ENCODE results near the gene KLHL3. TPM values are rescaled to one million over a fixed set of nuclear protein-coding genes. Genes with fewer than 3 reads are reported as not detected.
A peak's percentile ranks its signal among the peaks of the same experiment; 100 is the strongest.

KLHL3 gene
- total RNA-seq, 4 donors from 2014 or later: 11.9 to 26.7 (median 17.9) TPM

DNA sequence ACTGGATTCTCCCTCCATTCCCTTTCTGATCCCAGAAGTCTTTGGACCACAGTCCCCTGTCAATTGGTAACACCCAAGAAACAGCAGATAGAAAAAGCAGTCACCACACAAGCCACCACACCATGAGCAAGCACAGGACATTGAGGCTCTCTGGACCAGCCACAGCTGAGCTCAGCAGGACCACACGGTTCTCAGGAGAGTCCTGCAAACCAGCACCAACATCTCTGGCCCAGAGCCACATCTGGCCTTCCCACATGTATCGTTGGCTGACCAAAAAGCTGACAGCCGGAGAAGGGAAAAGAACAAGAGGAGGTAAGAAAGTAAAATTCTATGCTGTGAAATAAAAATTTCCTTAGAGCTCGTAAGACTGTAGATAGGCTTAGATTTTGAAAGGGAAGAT, 56.7 kb downstream of the KLHL3 start:
- 74 to 85% methylated on average over 4 of the region's 4 CpGs for WGBS, 2 donors
- no peaks in the 10 kb centered on the region for H3K36me3 ChIP-seq
- no peak overlapping the region for H3K4me3 ChIP-seq (replicated peaks in 1 of 3)
- H3K9me3 ChIP-seq: no peaks in the 10 kb centered on the region
- no peaks in the 10 kb centered on the region for H3K4me1 ChIP-seq
- no peaks in the 10 kb centered on the region for H3K27me3 ChIP-seq
- no peak for TF ChIP-seq POLR2A (IDR thresholded peaks at IDR 0.05)
- no peak for TF ChIP-seq CTCF (IDR thresholded peaks at IDR 0.05)
- DNase-seq: no peak
- intact Hi-C loops (cut with DNase I): no loop called here
- no peak overlapping the region for H3K27ac ChIP-seq

DNA sequence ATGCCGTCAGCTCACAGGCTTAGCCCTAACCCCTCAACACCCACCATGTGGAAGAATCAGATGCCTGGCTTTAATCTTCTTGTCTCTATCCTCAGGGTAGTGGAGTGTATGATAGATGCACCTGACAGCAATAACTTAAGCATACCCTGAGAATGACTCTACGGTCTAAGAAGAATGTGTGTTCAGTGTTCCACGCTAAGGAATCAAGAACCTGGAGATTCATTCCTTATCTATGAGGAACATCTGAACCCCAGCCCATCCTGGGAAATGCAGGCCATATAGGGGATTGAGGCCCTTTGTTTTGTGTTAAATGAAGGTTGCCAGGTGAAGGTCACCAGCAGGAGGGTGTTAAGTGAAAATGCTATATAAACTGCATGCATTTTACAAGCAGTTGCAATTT, 63.0 kb downstream of the KLHL3 start:
- no peaks in the 10 kb centered on the region for H3K27me3 ChIP-seq
- intact Hi-C loops (cut with DNase I): no loop called here
- H3K36me3 ChIP-seq: no peaks in the 10 kb centered on the region
- WGBS, 2 donors: 55 to 66% methylated on average over 3 of the region's 3 CpGs
- peak overlapping the region; percentile 73 to 84 (median 74) for H3K27ac ChIP-seq
- TF ChIP-seq CTCF (IDR thresholded peaks at IDR 0.05): no peak
- no peak for DNase-seq
- no peak overlapping the region for H3K4me3 ChIP-seq (replicated peaks in 1 of 3)
- H3K4me1 ChIP-seq: peaks cover 6 to 31% of the 10 kb centered on the region in 2 donors
- H3K9me3 ChIP-seq: no peaks in the 10 kb centered on the region

DNA sequence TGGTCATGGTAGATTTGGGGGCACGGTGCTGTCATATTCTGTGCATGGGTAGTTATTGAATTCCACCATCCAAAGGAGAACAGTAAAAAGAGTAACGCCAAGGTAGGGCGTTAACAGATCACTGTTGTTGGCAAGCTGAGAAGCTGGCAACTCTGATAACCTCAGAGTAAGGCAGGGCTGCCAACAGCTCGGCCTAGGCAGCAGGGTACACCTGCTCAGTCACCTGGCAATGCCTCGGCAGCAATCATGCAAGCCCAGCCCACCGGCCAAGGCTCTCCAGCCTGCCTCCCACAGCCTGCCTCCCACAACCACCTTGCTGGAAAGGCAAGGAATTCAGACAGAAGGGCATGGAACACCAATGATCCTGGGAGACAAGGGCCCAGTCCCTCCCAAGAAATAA, 63.9 kb downstream of the KLHL3 start:
- H3K27me3 ChIP-seq: no peaks in the 10 kb centered on the region
- 40 to 57% methylated on average over 6 of the region's 6 CpGs for WGBS, 2 donors
- intact Hi-C loops (cut with DNase I): no loop called here
- TF ChIP-seq POLR2A (IDR thresholded peaks at IDR 0.05) (peak in 1 of 2 donors; percentile 50), CTCF (IDR thresholded peaks at IDR 0.05) (no peak)
- no peaks in the 10 kb centered on the region for H3K36me3 ChIP-seq
- H3K4me1 ChIP-seq: peaks cover 15 to 40% of the 10 kb centered on the region in 2 donors
- H3K9me3 ChIP-seq: no peaks in the 10 kb centered on the region
- peak; percentile 94 to 96 for DNase-seq
- H3K4me3 ChIP-seq (replicated peaks in 1 of 3): no peak overlapping the region
- peak overlapping the region; percentile 73 to 84 (median 74) for H3K27ac ChIP-seq

DNA sequence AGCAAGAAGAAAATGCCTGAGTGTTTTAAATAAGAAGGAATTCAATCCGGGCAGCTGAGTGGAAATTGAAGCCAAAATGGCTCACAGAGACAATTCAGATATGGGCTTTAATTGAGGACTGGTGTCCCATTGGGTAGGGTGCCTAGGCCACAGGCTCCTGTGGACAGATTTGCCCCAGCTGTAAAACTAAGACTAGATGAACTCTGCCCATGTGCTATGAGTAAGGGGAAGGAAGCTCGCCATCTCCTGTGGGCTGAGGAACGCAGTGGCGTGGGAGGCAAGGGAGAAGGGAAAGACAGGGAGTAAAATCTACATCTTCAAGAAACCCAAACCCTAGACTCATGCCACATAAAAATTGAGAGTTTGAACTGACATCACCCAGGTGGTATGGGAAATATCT, 66.1 kb downstream of the KLHL3 start:
- 94 to 95% methylated on average over 4 of the region's 4 CpGs for WGBS, 2 donors
- no peaks in the 10 kb centered on the region for H3K36me3 ChIP-seq
- TF ChIP-seq CTCF (IDR thresholded peaks at IDR 0.05) (no peak), POLR2A (IDR thresholded peaks at IDR 0.05) (no peak)
- H3K27me3 ChIP-seq: no peaks in the 10 kb centered on the region
- no peaks in the 10 kb centered on the region for H3K9me3 ChIP-seq
- peaks cover 34 to 60% of the 10 kb centered on the region in 2 donors for H3K4me1 ChIP-seq
- intact Hi-C loops (cut with DNase I): no loop called here
- no peak overlapping the region for H3K27ac ChIP-seq
- no peak for DNase-seq
- no peak overlapping the region for H3K4me3 ChIP-seq (replicated peaks in 1 of 3)

GRCh38 chr5:137668637-137669036, 67.3 kb downstream of the KLHL3 start:
- peaks cover 34 to 65% of the 10 kb centered on the region in 2 donors for H3K4me1 ChIP-seq
- H3K27ac ChIP-seq: peak overlapping the region; percentile 91 to 94 (median 93)
- WGBS, 2 donors: 74 to 82% methylated on average over 5 of the region's 5 CpGs
- intact Hi-C loops (cut with DNase I): no loop called here
- DNase-seq: peak in 1 of 2 donors; percentile 32
- no peaks in the 10 kb centered on the region for H3K9me3 ChIP-seq
- TF ChIP-seq CTCF (IDR thresholded peaks at IDR 0.05) (no peak), POLR2A (IDR thresholded peaks at IDR 0.05) (no peak)
- H3K27me3 ChIP-seq: no peaks in the 10 kb centered on the region
- H3K36me3 ChIP-seq: no peaks in the 10 kb centered on the region
- no peak overlapping the region for H3K4me3 ChIP-seq (replicated peaks in 1 of 3)
